HepG2 (cell line): Measurements from ENCODE around the gene CPPED1. TPM values are rescaled to one million over a fixed set of nuclear protein-coding genes. Genes with fewer than 3 reads are reported as not detected.

Experiments used
- CEBPB ChIP-seq: IDR thresholded peaks from 2 replicates; pipeline ENCODE4 v1.6.1; 2011; ENCODE audit warnings: low read depth, low read length, improper control_type of control experiment, borderline replicate concordance
- HES4 ChIP-seq: sonication (generic); formaldehyde crosslinking; IDR thresholded peaks from 2 replicates; pipeline ENCODE4 v1.9.0; 2021; ENCODE audit warnings: mild to moderate bottlenecking, missing genetic modification reagents, borderline replicate concordance
- HNRNPK ChIP-seq: fragments of 200-400 bp; formaldehyde crosslinking; IDR thresholded peaks from 2 replicates; pipeline ENCODE4 v1.6.1; 2018; ENCODE audit warnings: low read length, low read depth, moderate library complexity, mild to moderate bottlenecking; ENCODE audit not compliant: poor library complexity, severe bottlenecking
- MAF1 ChIP-seq: sonication (generic); formaldehyde crosslinking; IDR thresholded peaks from 2 replicates; pipeline ENCODE4 v1.5.0; 2020; ENCODE audit warnings: missing genetic modification reagents, borderline replicate concordance
- NCOA2 ChIP-seq: sonication (generic); formaldehyde crosslinking; IDR thresholded peaks from 2 replicates; pipeline ENCODE4 v1.8.0; 2022; ENCODE audit warnings: inconsistent platforms
- PHF20 ChIP-seq: sonication (generic); formaldehyde crosslinking; IDR thresholded peaks from 2 replicates; pipeline ENCODE4 v1.5.0; 2020; ENCODE audit warnings: mild to moderate bottlenecking, missing genetic modification reagents
- PPARG ChIP-seq: conservative IDR thresholded peaks from 2 replicates; pipeline ENCODE4 v1.6.1; 2016; ENCODE audit warnings: missing biosample characterization, missing genetic modification reagents
- ZNF282 ChIP-seq: fragments of 450-650 bp; IDR thresholded peaks from 2 replicates; pipeline ENCODE4 v1.6.1; 2018; ENCODE audit not compliant: partially characterized antibody
- ZNF614 ChIP-seq: IDR thresholded peaks from 2 replicates; pipeline ENCODE4 v1.6.1; 2018; ENCODE audit warnings: missing biosample characterization, missing genetic modification reagents, inconsistent platforms, borderline replicate concordance
- ZNF724P ChIP-seq: sonication (generic); formaldehyde crosslinking; IDR thresholded peaks from 2 replicates; pipeline ENCODE4 v1.8.0; 2022; ENCODE audit warnings: missing genetic modification reagents, borderline replicate concordance
- polyA plus RNA-seq, 8 experiments: library from polyadenylated mRNA; depleted of rRNA in 3 of 8; stranded (reverse) in 7 of 8; unstranded in 1 of 8; fragments of >200 nt; fragmentation: Illumina TruSeq in 4 of 8; extraction: Trizol in 4 of 8; gene quantifications; 2 replicates each; pipeline versions ENCODE4 v1.2.1 to v1.2.3, GENCODE V29; 2011 to 2016; ENCODE audit warnings: low read depth in 4 of 8, missing spikeins in 1 of 8, mixed read lengths in 1 of 8; ENCODE audit not compliant: insufficient read depth in 1 of 8
- total RNA-seq, 5 experiments: library from RNA; depleted of rRNA; stranded (reverse); fragments of >200 nt; fragmentation: Illumina TruSeq; extraction: Trizol; gene quantifications; 2 replicates each; pipeline ENCODE4 v1.2.3, GENCODE V29; 2016; ENCODE audit warnings: low read depth in 1 of 5
- TF ChIP-seq, protein P1 (sequence below): sonication (generic); formaldehyde crosslinking; IDR thresholded peaks from 2 replicates; pipeline ENCODE4 v1.4.0; 2020; ENCODE audit warnings: mild to moderate bottlenecking, missing genetic modification reagents
- TF ChIP-seq, protein P2 (sequence below): IDR thresholded peaks from 2 replicates; pipeline ENCODE4 v1.6.1; 2016
- TF ChIP-seq, protein P3 (sequence below): sonication (generic); formaldehyde crosslinking; IDR thresholded peaks from 2 replicates; pipeline ENCODE4 v1.4.0; 2020; ENCODE audit warnings: missing genetic modification reagents
- TF ChIP-seq, protein P4 (sequence below): sonication (generic); formaldehyde crosslinking; IDR thresholded peaks from 2 replicates; pipeline ENCODE4 v1.4.0; 2020; ENCODE audit warnings: missing genetic modification reagents, mild to moderate bottlenecking, borderline replicate concordance
- TF ChIP-seq, protein P5 (sequence below): sonication (generic); formaldehyde crosslinking; IDR thresholded peaks from 2 replicates; pipeline ENCODE4 v1.4.0; 2020; ENCODE audit warnings: missing genetic modification reagents, borderline replicate concordance
- TF ChIP-seq, protein P6 (sequence below): sonication (generic); formaldehyde crosslinking; IDR thresholded peaks from 2 replicates; pipeline ENCODE4 v1.4.0; 2020; ENCODE audit warnings: mild to moderate bottlenecking, missing genetic modification reagents

Gene CPPED1
- total and polyA plus RNA-seq, 2 of the 13 experiments (the other 11 are each of a cell fraction or from before 2014, with no cell fraction given): 66.6 to 71.3 TPM

DNA sequence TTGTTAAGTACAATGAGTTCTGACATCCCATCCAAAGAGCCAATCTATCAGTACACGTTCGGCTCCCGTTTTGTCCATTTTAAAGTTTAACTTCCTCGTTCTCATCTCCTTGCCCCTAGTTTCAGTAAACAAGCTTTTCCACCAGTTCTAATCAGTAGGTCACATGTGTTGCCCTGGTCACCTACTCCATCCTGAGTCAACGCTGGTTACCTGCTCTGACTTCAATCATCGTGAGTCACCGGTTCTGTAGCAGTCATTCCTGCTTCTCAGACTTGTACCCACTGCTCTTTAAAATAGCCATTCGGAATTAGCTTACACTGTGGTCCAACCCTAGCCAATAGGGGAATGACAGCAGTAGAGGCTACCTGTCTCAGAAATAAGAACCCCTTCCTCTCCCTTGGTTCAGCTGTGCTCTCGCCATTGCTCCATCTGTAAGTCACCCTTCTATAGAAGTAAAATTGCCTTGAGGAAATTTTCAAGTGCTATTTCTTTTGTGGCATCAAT lies 191.0 kb downstream of the CPPED1 start (continued):
- TF ChIP-seq ZNF614 (CRISPR knock-in tag) (no peak), ZNF282 (no peak), PPARG (CRISPR knock-in tag) (peak; percentile 72), CEBPB (no peak), HES4 (CRISPR knock-in tag) (no peak), PHF20 (CRISPR knock-in tag) (no peak), HNRNPK (no peak), ZNF724P (CRISPR knock-in tag) (no peak), MAF1 (no peak), NCOA2 (CRISPR knock-in tag) (peak; percentile 82)
- TF ChIP-seq, protein P1, sequence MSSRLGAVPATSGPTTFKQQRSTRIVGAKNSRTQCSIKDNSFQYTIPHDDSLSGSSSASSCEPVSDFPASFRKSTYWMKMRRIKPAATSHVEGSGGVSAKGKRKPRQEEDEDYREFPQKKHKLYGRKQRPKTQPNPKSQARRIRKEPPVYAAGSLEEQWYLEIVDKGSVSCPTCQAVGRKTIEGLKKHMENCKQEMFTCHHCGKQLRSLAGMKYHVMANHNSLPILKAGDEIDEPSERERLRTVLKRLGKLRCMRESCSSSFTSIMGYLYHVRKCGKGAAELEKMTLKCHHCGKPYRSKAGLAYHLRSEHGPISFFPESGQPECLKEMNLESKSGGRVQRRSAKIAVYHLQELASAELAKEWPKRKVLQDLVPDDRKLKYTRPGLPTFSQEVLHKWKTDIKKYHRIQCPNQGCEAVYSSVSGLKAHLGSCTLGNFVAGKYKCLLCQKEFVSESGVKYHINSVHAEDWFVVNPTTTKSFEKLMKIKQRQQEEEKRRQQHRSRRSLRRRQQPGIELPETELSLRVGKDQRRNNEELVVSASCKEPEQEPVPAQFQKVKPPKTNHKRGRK (CRISPR knock-in tag): no peak
- TF ChIP-seq, protein P2, sequence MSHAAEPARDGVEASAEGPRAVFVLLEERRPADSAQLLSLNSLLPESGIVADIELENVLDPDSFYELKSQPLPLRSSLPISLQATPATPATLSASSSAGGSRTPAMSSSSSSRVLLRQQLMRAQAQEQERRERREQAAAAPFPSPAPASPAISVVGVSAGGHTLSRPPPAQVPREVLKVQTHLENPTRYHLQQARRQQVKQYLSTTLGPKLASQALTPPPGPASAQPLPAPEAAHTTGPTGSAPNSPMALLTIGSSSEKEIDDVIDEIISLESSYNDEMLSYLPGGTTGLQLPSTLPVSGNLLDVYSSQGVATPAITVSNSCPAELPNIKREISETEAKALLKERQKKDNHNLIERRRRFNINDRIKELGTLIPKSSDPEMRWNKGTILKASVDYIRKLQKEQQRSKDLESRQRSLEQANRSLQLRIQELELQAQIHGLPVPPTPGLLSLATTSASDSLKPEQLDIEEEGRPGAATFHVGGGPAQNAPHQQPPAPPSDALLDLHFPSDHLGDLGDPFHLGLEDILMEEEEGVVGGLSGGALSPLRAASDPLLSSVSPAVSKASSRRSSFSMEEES (CRISPR knock-in tag): peak; percentile 98
- TF ChIP-seq, protein P3, sequence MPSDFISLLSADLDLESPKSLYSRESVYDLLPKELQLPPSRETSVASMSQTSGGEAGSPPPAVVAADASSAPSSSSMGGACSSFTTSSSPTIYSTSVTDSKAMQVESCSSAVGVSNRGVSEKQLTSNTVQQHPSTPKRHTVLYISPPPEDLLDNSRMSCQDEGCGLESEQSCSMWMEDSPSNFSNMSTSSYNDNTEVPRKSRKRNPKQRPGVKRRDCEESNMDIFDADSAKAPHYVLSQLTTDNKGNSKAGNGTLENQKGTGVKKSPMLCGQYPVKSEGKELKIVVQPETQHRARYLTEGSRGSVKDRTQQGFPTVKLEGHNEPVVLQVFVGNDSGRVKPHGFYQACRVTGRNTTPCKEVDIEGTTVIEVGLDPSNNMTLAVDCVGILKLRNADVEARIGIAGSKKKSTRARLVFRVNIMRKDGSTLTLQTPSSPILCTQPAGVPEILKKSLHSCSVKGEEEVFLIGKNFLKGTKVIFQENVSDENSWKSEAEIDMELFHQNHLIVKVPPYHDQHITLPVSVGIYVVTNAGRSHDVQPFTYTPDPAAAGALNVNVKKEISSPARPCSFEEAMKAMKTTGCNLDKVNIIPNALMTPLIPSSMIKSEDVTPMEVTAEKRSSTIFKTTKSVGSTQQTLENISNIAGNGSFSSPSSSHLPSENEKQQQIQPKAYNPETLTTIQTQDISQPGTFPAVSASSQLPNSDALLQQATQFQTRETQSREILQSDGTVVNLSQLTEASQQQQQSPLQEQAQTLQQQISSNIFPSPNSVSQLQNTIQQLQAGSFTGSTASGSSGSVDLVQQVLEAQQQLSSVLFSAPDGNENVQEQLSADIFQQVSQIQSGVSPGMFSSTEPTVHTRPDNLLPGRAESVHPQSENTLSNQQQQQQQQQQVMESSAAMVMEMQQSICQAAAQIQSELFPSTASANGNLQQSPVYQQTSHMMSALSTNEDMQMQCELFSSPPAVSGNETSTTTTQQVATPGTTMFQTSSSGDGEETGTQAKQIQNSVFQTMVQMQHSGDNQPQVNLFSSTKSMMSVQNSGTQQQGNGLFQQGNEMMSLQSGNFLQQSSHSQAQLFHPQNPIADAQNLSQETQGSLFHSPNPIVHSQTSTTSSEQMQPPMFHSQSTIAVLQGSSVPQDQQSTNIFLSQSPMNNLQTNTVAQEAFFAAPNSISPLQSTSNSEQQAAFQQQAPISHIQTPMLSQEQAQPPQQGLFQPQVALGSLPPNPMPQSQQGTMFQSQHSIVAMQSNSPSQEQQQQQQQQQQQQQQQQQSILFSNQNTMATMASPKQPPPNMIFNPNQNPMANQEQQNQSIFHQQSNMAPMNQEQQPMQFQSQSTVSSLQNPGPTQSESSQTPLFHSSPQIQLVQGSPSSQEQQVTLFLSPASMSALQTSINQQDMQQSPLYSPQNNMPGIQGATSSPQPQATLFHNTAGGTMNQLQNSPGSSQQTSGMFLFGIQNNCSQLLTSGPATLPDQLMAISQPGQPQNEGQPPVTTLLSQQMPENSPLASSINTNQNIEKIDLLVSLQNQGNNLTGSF (CRISPR knock-in tag): no peak
- TF ChIP-seq, protein P4, sequence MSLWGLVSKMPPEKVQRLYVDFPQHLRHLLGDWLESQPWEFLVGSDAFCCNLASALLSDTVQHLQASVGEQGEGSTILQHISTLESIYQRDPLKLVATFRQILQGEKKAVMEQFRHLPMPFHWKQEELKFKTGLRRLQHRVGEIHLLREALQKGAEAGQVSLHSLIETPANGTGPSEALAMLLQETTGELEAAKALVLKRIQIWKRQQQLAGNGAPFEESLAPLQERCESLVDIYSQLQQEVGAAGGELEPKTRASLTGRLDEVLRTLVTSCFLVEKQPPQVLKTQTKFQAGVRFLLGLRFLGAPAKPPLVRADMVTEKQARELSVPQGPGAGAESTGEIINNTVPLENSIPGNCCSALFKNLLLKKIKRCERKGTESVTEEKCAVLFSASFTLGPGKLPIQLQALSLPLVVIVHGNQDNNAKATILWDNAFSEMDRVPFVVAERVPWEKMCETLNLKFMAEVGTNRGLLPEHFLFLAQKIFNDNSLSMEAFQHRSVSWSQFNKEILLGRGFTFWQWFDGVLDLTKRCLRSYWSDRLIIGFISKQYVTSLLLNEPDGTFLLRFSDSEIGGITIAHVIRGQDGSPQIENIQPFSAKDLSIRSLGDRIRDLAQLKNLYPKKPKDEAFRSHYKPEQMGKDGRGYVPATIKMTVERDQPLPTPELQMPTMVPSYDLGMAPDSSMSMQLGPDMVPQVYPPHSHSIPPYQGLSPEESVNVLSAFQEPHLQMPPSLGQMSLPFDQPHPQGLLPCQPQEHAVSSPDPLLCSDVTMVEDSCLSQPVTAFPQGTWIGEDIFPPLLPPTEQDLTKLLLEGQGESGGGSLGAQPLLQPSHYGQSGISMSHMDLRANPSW: no peak
- TF ChIP-seq, protein P5, sequence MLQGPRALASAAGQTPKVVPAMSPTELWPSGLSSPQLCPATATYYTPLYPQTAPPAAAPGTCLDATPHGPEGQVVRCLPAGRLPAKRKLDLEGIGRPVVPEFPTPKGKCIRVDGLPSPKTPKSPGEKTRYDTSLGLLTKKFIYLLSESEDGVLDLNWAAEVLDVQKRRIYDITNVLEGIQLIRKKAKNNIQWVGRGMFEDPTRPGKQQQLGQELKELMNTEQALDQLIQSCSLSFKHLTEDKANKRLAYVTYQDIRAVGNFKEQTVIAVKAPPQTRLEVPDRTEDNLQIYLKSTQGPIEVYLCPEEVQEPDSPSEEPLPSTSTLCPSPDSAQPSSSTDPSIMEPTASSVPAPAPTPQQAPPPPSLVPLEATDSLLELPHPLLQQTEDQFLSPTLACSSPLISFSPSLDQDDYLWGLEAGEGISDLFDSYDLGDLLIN (CRISPR knock-in tag): no peak
- TF ChIP-seq, protein P6, sequence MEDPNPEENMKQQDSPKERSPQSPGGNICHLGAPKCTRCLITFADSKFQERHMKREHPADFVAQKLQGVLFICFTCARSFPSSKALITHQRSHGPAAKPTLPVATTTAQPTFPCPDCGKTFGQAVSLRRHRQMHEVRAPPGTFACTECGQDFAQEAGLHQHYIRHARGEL (CRISPR knock-in tag): no peak
